Vagina (tissue), 2 donors: ENCODE data around the gene FUCA1. TPM values are rescaled to one million over a fixed set of nuclear protein-coding genes. Genes with fewer than 3 reads are reported as not detected.
"Not testable (repeated sequence)": the region's sequence is repeated elsewhere in the genome, so short reads cannot be mapped to it uniquely, and the experiment has no call there.

Experiments used
- DNase-seq, 2 donors: peaks; one replicate each; pipeline ENCODE4 v3.0.0-alpha.2; 2017; ENCODE audit errors: extremely low spot score in 2 of 2
- H3K27ac ChIP-seq: fragments of 200-600 bp; sonication (generic); one replicate; pipeline ENCODE4 v1.5.1; 2019
- H3K27me3 ChIP-seq: fragments of 200-600 bp; sonication (generic); one replicate; pipeline ENCODE4 v1.5.1; 2019
- H3K36me3 ChIP-seq, 2 donors: fragments of 200-600 bp; sonication (generic); one replicate each; pipeline ENCODE4 v1.5.1; 2017 to 2019
- H3K4me1 ChIP-seq: fragments of 200-600 bp; sonication (generic); one replicate; pipeline ENCODE4 v1.5.1; 2019
- H3K4me3 ChIP-seq, 2 donors: fragments of 200-600 bp; sonication (generic); 1 replicate in 1 of 2; 2 replicates in 1 of 2; pipeline ENCODE4 v1.5.1; 2016 to 2019
- H3K9me3 ChIP-seq: fragments of 200-600 bp; sonication (generic); one replicate; pipeline ENCODE4 v1.5.1; 2019
- CTCF ChIP-seq, 3 experiments: fragments of 450-650 bp in 2 of 3; fragments of 200-600 bp in 1 of 3; sonication (generic) in 1 of 3; IDR thresholded peaks; one replicate each; pipeline ENCODE4 v1.5.1; 2017 to 2019; ENCODE audit warnings: antibody characterized with exemption in 3 of 3, mild to moderate bottlenecking in 2 of 3, moderate library complexity in 2 of 3
- POLR2A ChIP-seq, 2 donors: fragments of 450-650 bp; IDR thresholded peaks; one replicate each; pipeline ENCODE4 v1.6.1; 2017; ENCODE audit warnings: antibody characterized with exemption in 2 of 2, mild to moderate bottlenecking in 2 of 2, moderate library complexity in 2 of 2
- POLR2AphosphoS5 ChIP-seq, 2 donors: sonication (generic); formaldehyde crosslinking; IDR thresholded peaks; one replicate each; pipeline ENCODE4 v1.9.0; 2017; ENCODE audit warnings: antibody characterized with exemption in 2 of 2, mild to moderate bottlenecking in 2 of 2, low read depth in 1 of 2; ENCODE audit not compliant: insufficient read depth in 1 of 2
- intact Hi-C: fragments of 100-400 bp; cut with DNase I; formaldehyde crosslinking; loops from one replicate; pipeline ENCODE4 v1.15.1; 2023
- total RNA-seq: library from RNA; depleted of rRNA; stranded (reverse); fragments of >200 nt; gene quantifications from one replicate; pipeline ENCODE4 v1.2.3, GENCODE V29; 2016

Gene FUCA1
- total RNA-seq, 1 donor from 2014 or later = 10.6 TPM

- H3K4me3 ChIP-seq = peak overlapping the region; percentile 28 to 47
- intact Hi-C loops = no loop called here
- H3K36me3 ChIP-seq = no peaks in the 10 kb centered on the region
- H3K27me3 ChIP-seq = no peaks in the 10 kb centered on the region
- TF ChIP-seq POLR2AphosphoS5 (IDR thresholded peaks at IDR 0.05; ENCODE audit: insufficient read depth in 1 of 2, low read depth in 1 of 2) = no peak
- no peak for TF ChIP-seq POLR2A (IDR thresholded peaks at IDR 0.05)
- no peak for TF ChIP-seq CTCF (IDR thresholded peaks at IDR 0.05)
- no peak overlapping the region for H3K27ac ChIP-seq
- no peaks in the 10 kb centered on the region for H3K9me3 ChIP-seq
- DNase-seq = no peak
- no peaks in the 10 kb centered on the region for H3K4me1 ChIP-seq
Observed at GRCh38 chr1:23902321-23903278, 34.5 kb upstream of the FUCA1 start.

- H3K4me3 ChIP-seq, H3K9me3 ChIP-seq, H3K4me1 ChIP-seq, intact Hi-C loops, H3K27ac ChIP-seq, DNase-seq, H3K36me3 ChIP-seq, H3K27me3 ChIP-seq: not testable (repeated sequence)
Observed at GRCh38 chr1:23900017-23900416, 31.9 kb upstream of the FUCA1 start.

GRCh38 chr1:23899070-23899469 lies 31.0 kb upstream of the FUCA1 start:
- H3K9me3 ChIP-seq = no peaks in the 10 kb centered on the region
- H3K36me3 ChIP-seq = no peaks in the 10 kb centered on the region
- no peak overlapping the region for H3K4me3 ChIP-seq
- TF ChIP-seq POLR2AphosphoS5 (IDR thresholded peaks at IDR 0.05; ENCODE audit: insufficient read depth in 1 of 2, low read depth in 1 of 2) (no peak), CTCF (IDR thresholded peaks at IDR 0.05) (no peak), POLR2A (IDR thresholded peaks at IDR 0.05) (no peak)
- no peak for DNase-seq
- intact Hi-C loops = no loop called here
- H3K4me1 ChIP-seq = no peaks in the 10 kb centered on the region
- no peak overlapping the region for H3K27ac ChIP-seq
- H3K27me3 ChIP-seq = no peaks in the 10 kb centered on the region

GRCh38 chr1:23897083-23897482 lies 29.0 kb upstream of the FUCA1 start:
- intact Hi-C loops = no loop called here
- no peak for DNase-seq
- no peaks in the 10 kb centered on the region for H3K4me1 ChIP-seq
- H3K27me3 ChIP-seq = no peaks in the 10 kb centered on the region
- no peak overlapping the region for H3K4me3 ChIP-seq
- TF ChIP-seq POLR2AphosphoS5 (IDR thresholded peaks at IDR 0.05; ENCODE audit: insufficient read depth in 1 of 2, low read depth in 1 of 2) = no peak
- TF ChIP-seq POLR2A (IDR thresholded peaks at IDR 0.05) = no peak
- no peak for TF ChIP-seq CTCF (IDR thresholded peaks at IDR 0.05)
- H3K36me3 ChIP-seq = no peaks in the 10 kb centered on the region
- H3K27ac ChIP-seq = no peak overlapping the region
- H3K9me3 ChIP-seq = no peaks in the 10 kb centered on the region

GRCh38 chr1:23896491-23896890 lies 28.4 kb upstream of the FUCA1 start:
- TF ChIP-seq CTCF (IDR thresholded peaks at IDR 0.05) (no peak), POLR2AphosphoS5 (IDR thresholded peaks at IDR 0.05; ENCODE audit: insufficient read depth in 1 of 2, low read depth in 1 of 2) (no peak), POLR2A (IDR thresholded peaks at IDR 0.05) (no peak)
- H3K4me1 ChIP-seq = no peaks in the 10 kb centered on the region
- no peaks in the 10 kb centered on the region for H3K9me3 ChIP-seq
- H3K36me3 ChIP-seq = no peaks in the 10 kb centered on the region
- intact Hi-C loops = no loop called here
- H3K4me3 ChIP-seq = no peak overlapping the region
- H3K27me3 ChIP-seq = no peaks in the 10 kb centered on the region
- no peak for DNase-seq
- no peak overlapping the region for H3K27ac ChIP-seq
